ENCODE measurements around the gene CRNN.

- TF ChIP-seq CTCF (IDR thresholded peaks at IDR 0.05): no peak
- TF ChIP-seq POLR2AphosphoS5 (IDR thresholded peaks at IDR 0.05): no peak
- TF ChIP-seq POLR2A (IDR thresholded peaks at IDR 0.05): no peak
These were observed 28.7 kb upstream of the CRNN start for GRCh38 chr1:152442765-152443164.

Data from prostate gland (tissue), 2 donors.